HEK293 (cell line): ENCODE results near the gene SYNE3.

ENCODE experiments used
- BCL11A ChIP-seq: fragments of 450-650 bp; formaldehyde crosslinking; IDR thresholded peaks from 2 replicates; pipeline ENCODE4 v1.5.1; 2016; ENCODE audit warnings: low read depth, missing biosample characterization, missing genetic modification characterization
- BCL11B ChIP-seq: fragments of 450-650 bp; formaldehyde crosslinking; IDR thresholded peaks from 2 replicates; pipeline ENCODE4 v1.5.1; 2016; ENCODE audit warnings: low read depth, missing biosample characterization, missing genetic modification characterization
- KLF10 ChIP-seq: fragments of 450-650 bp; IDR thresholded peaks from 2 replicates; pipeline ENCODE4 v1.5.1; 2018; ENCODE audit warnings: missing biosample characterization, mild to moderate bottlenecking, missing genetic modification characterization
- KLF8 ChIP-seq: fragments of 450-650 bp; formaldehyde crosslinking; IDR thresholded peaks from 2 replicates; pipeline ENCODE4 v1.5.1; 2016; ENCODE audit warnings: missing biosample characterization, missing genetic modification characterization
- MZF1 ChIP-seq: fragments of 450-650 bp; formaldehyde crosslinking; IDR thresholded peaks from 2 replicates; pipeline ENCODE4 v1.5.1; 2017; ENCODE audit warnings: missing biosample characterization, missing genetic modification characterization, borderline replicate concordance
- SCRT1 ChIP-seq: fragments of 450-650 bp; formaldehyde crosslinking; IDR thresholded peaks from 2 replicates; pipeline ENCODE4 v1.5.1; 2016; ENCODE audit warnings: missing biosample characterization, missing genetic modification characterization, borderline replicate concordance
- TCF7L2 ChIP-seq: IDR thresholded peaks from 2 replicates; pipeline ENCODE4 v1.6.1; 2011; ENCODE audit warnings: low read depth, mild to moderate bottlenecking, inconsistent platforms, low read length, moderate library complexity, borderline replicate concordance
- YY1 ChIP-seq: fragments of 450-650 bp; formaldehyde crosslinking; IDR thresholded peaks from 2 replicates; pipeline ENCODE4 v1.5.1; 2018; ENCODE audit warnings: missing biosample characterization, missing genetic modification characterization
- ZBTB7A ChIP-seq: fragments of 450-650 bp; formaldehyde crosslinking; IDR thresholded peaks from 2 replicates; pipeline ENCODE4 v1.5.1; 2016; ENCODE audit warnings: low read depth, missing biosample characterization, missing genetic modification characterization
- ZBTB8A ChIP-seq: fragments of 450-650 bp; formaldehyde crosslinking; IDR thresholded peaks from 2 replicates; pipeline ENCODE4 v1.5.1; 2016; ENCODE audit warnings: missing biosample characterization, missing genetic modification characterization
- ZEB2 ChIP-seq: fragments of 450-650 bp; formaldehyde crosslinking; IDR thresholded peaks from 2 replicates; pipeline ENCODE4 v1.5.1; 2016; ENCODE audit warnings: missing biosample characterization, missing genetic modification characterization
- ZNF10 ChIP-seq: fragments of 450-650 bp; formaldehyde crosslinking; IDR thresholded peaks from 2 replicates; pipeline ENCODE4 v1.5.1; 2017; ENCODE audit warnings: missing biosample characterization, missing genetic modification characterization
- ZNF114 ChIP-seq: fragments of 450-650 bp; formaldehyde crosslinking; IDR thresholded peaks from 2 replicates; pipeline ENCODE4 v1.5.0; 2017; ENCODE audit warnings: missing biosample characterization, missing genetic modification characterization
- ZNF121 ChIP-seq: fragments of 450-650 bp; formaldehyde crosslinking; IDR thresholded peaks from 2 replicates; pipeline ENCODE4 v1.5.1; 2016; ENCODE audit warnings: missing biosample characterization, missing genetic modification characterization
- ZNF146 ChIP-seq: fragments of 450-650 bp; formaldehyde crosslinking; IDR thresholded peaks from 2 replicates; pipeline ENCODE4 v1.5.1; 2016; ENCODE audit warnings: missing biosample characterization, missing genetic modification characterization
- ZNF16 ChIP-seq: fragments of 450-650 bp; formaldehyde crosslinking; IDR thresholded peaks from 2 replicates; pipeline ENCODE4 v1.5.1; 2016; ENCODE audit warnings: low read depth, missing biosample characterization, missing genetic modification characterization
- ZNF211 ChIP-seq: fragments of 450-650 bp; formaldehyde crosslinking; IDR thresholded peaks from 2 replicates; pipeline ENCODE4 v1.5.1; 2016; ENCODE audit warnings: low read depth, missing biosample characterization, missing genetic modification characterization
- ZNF223 ChIP-seq: fragments of 450-650 bp; formaldehyde crosslinking; IDR thresholded peaks from 2 replicates; pipeline ENCODE4 v1.5.1; 2016; ENCODE audit warnings: missing biosample characterization, missing genetic modification characterization
- ZNF335 ChIP-seq: fragments of 450-650 bp; formaldehyde crosslinking; conservative IDR thresholded peaks from 2 replicates; pipeline ENCODE4 v1.5.1; 2016; ENCODE audit warnings: missing biosample characterization, missing genetic modification characterization
- ZNF416 ChIP-seq: fragments of 450-650 bp; formaldehyde crosslinking; IDR thresholded peaks from 2 replicates; pipeline ENCODE4 v1.5.1; 2016; ENCODE audit warnings: missing biosample characterization, missing genetic modification characterization
- ZNF423 ChIP-seq: fragments of 450-650 bp; formaldehyde crosslinking; IDR thresholded peaks from 2 replicates; pipeline ENCODE4 v1.5.1; 2016; ENCODE audit warnings: missing biosample characterization, missing genetic modification characterization
- ZNF549 ChIP-seq: fragments of 450-650 bp; IDR thresholded peaks from 2 replicates; pipeline ENCODE4 v1.5.1; 2018; ENCODE audit warnings: missing biosample characterization, missing genetic modification characterization, mild to moderate bottlenecking, inconsistent platforms, moderate library complexity
- ZNF701 ChIP-seq: fragments of 450-650 bp; formaldehyde crosslinking; IDR thresholded peaks from 2 replicates; pipeline ENCODE4 v1.5.1; 2016; ENCODE audit warnings: missing biosample characterization, missing genetic modification characterization
- TF ChIP-seq, protein P1 (sequence below): fragments of 450-650 bp; formaldehyde crosslinking; IDR thresholded peaks from 2 replicates; pipeline ENCODE4 v1.5.1; 2016; ENCODE audit warnings: missing biosample characterization, missing genetic modification characterization
- TF ChIP-seq, protein P2 (sequence below): fragments of 450-650 bp; formaldehyde crosslinking; IDR thresholded peaks from 2 replicates; pipeline ENCODE4 v1.5.1; 2016; ENCODE audit warnings: missing biosample characterization, missing genetic modification characterization
- TF ChIP-seq, protein P3 (sequence below): fragments of 450-650 bp; formaldehyde crosslinking; IDR thresholded peaks from 2 replicates; pipeline ENCODE4 v1.5.0; 2017; ENCODE audit warnings: missing biosample characterization, missing genetic modification characterization, borderline replicate concordance
- TF ChIP-seq, protein P4 (sequence below): fragments of 450-650 bp; formaldehyde crosslinking; IDR thresholded peaks from 2 replicates; pipeline ENCODE4 v1.5.1; 2016; ENCODE audit warnings: missing biosample characterization, missing genetic modification characterization
- TF ChIP-seq, protein P5 (sequence below): fragments of 450-650 bp; formaldehyde crosslinking; IDR thresholded peaks from 2 replicates; pipeline ENCODE4 v1.5.1; 2016; ENCODE audit warnings: missing biosample characterization, missing genetic modification characterization

SYNE3 gene

GRCh38 chr14:95515596-95516552 lies 576 bp downstream of the SYNE3 start (continued):
- TF ChIP-seq, protein P1, sequence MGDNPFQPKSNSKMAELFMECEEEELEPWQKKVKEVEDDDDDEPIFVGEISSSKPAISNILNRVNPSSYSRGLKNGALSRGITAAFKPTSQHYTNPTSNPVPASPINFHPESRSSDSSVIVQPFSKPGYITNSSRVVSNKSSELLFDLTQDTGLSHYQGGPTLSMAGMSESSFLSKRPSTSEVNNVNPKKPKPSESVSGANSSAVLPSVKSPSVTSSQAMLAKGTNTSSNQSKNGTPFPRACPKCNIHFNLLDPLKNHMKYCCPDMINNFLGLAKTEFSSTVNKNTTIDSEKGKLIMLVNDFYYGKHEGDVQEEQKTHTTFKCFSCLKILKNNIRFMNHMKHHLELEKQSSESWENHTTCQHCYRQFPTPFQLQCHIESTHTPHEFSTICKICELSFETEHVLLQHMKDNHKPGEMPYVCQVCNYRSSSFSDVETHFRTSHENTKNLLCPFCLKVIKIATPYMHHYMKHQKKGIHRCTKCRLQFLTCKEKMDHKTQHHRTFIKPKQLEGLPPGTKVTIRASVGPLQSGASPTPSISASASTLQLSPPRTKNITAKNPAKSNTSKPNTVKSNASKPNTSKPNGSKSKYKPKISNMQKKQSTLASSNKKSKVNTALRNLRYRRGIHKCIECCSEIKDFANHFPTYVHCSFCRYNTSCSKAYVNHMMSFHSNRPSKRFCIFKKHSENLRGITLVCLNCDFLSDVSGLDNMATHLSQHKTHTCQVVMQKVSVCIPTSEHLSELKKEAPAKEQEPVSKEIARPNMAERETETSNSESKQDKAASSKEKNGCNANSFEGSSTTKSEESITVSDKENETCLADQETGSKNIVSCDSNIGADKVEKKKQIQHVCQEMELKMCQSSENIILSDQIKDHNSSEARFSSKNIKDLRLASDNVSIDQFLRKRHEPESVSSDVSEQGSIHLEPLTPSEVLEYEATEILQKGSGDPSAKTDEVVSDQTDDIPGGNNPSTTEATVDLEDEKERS (tag by site-specific recombination), result no peak
- TF ChIP-seq, protein P2, sequence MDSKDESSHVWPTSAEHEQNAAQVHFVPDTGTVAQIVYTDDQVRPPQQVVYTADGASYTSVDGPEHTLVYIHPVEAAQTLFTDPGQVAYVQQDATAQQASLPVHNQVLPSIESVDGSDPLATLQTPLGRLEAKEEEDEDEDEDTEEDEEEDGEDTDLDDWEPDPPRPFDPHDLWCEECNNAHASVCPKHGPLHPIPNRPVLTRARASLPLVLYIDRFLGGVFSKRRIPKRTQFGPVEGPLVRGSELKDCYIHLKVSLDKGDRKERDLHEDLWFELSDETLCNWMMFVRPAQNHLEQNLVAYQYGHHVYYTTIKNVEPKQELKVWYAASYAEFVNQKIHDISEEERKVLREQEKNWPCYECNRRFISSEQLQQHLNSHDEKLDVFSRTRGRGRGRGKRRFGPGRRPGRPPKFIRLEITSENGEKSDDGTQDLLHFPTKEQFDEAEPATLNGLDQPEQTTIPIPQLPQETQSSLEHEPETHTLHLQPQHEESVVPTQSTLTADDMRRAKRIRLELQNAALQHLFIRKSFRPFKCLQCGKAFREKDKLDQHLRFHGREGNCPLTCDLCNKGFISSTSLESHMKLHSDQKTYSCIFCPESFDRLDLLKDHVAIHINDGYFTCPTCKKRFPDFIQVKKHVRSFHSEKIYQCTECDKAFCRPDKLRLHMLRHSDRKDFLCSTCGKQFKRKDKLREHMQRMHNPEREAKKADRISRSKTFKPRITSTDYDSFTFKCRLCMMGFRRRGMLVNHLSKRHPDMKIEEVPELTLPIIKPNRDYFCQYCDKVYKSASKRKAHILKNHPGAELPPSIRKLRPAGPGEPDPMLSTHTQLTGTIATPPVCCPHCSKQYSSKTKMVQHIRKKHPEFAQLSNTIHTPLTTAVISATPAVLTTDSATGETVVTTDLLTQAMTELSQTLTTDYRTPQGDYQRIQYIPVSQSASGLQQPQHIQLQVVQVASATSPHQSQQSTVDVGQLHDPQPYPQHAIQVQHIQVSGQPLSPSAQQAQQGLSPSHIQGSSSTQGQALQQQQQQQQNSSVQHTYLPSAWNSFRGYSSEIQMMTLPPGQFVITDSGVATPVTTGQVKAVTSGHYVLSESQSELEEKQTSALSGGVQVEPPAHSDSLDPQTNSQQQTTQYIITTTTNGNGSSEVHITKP (tag by site-specific recombination), result peak; percentile 25; the same call in 1 of the 2 replicates
- peak; percentile 65; the same call in 1 of the 2 replicates for TF ChIP-seq ZNF423 (tag by site-specific recombination)
- TF ChIP-seq ZNF701 (tag by site-specific recombination), result no peak
- no peak for TF ChIP-seq ZNF549 (tag by site-specific recombination)
- no peak for TF ChIP-seq ZNF223 (tag by site-specific recombination)
- peak; percentile 52 for TF ChIP-seq ZBTB8A
- TF ChIP-seq ZNF121 (tag by site-specific recombination), result no peak
- no peak for TF ChIP-seq BCL11B (tag by site-specific recombination)
- TF ChIP-seq, protein P3, sequence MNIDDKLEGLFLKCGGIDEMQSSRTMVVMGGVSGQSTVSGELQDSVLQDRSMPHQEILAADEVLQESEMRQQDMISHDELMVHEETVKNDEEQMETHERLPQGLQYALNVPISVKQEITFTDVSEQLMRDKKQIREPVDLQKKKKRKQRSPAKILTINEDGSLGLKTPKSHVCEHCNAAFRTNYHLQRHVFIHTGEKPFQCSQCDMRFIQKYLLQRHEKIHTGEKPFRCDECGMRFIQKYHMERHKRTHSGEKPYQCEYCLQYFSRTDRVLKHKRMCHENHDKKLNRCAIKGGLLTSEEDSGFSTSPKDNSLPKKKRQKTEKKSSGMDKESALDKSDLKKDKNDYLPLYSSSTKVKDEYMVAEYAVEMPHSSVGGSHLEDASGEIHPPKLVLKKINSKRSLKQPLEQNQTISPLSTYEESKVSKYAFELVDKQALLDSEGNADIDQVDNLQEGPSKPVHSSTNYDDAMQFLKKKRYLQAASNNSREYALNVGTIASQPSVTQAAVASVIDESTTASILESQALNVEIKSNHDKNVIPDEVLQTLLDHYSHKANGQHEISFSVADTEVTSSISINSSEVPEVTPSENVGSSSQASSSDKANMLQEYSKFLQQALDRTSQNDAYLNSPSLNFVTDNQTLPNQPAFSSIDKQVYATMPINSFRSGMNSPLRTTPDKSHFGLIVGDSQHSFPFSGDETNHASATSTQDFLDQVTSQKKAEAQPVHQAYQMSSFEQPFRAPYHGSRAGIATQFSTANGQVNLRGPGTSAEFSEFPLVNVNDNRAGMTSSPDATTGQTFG (tag by site-specific recombination), result no peak
- no peak for TF ChIP-seq MZF1 (tag by site-specific recombination)
- TF ChIP-seq ZNF10 (tag by site-specific recombination), result no peak
- no peak for TF ChIP-seq ZNF416
- TF ChIP-seq SCRT1 (tag by site-specific recombination), result no peak
- no peak; the same call in 1 of the 2 replicates for TF ChIP-seq KLF10 (tag by site-specific recombination)
- TF ChIP-seq ZNF114, result no peak
- no peak for TF ChIP-seq TCF7L2
- peak; percentile 79 for TF ChIP-seq ZNF335 (tag by site-specific recombination)
- TF ChIP-seq KLF8 (tag by site-specific recombination), result 0 out of 2 replicates have a peak, but pooled peaks have one; percentile 15
- no peak for TF ChIP-seq ZNF211 (tag by site-specific recombination)
- no peak for TF ChIP-seq ZNF146 (tag by site-specific recombination)
- TF ChIP-seq BCL11A (tag by site-specific recombination), result no peak
- no peak for TF ChIP-seq YY1
- TF ChIP-seq, protein P4, sequence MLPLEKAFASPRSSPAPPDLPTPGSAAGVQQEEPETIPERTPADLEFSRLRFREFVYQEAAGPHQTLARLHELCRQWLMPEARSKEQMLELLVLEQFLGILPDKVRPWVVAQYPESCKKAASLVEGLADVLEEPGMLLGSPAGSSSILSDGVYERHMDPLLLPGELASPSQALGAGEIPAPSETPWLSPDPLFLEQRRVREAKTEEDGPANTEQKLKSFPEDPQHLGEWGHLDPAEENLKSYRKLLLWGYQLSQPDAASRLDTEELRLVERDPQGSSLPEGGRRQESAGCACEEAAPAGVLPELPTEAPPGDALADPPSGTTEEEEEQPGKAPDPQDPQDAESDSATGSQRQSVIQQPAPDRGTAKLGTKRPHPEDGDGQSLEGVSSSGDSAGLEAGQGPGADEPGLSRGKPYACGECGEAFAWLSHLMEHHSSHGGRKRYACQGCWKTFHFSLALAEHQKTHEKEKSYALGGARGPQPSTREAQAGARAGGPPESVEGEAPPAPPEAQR, result no peak
- no peak for TF ChIP-seq ZEB2 (tag by site-specific recombination)
- TF ChIP-seq, protein P5, sequence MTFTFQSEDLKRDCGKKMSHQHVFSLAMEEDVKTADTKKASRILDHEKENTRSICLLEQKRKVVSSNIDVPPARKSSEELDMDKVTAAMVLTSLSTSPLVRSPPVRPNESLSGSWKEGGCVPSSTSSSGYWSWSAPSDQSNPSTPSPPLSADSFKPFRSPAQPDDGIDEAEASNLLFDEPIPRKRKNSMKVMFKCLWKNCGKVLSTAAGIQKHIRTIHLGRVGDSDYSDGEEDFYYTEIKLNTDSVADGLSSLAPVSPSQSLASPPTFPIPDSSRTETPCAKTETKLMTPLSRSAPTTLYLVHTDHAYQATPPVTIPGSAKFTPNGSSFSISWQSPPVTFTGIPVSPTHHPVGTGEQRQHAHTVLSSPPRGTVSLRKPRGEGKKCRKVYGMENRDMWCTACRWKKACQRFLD, result no peak
- no peak for TF ChIP-seq ZBTB7A (tag by site-specific recombination)
- TF ChIP-seq ZNF16 (tag by site-specific recombination), result no peak
